ENCODE measurements around the gene ACVR1B. TPM values are rescaled to one million over a fixed set of nuclear protein-coding genes. Genes with fewer than 3 reads are reported as not detected.

The ACVR1B gene
- total and polyA plus RNA-seq, 2 of the 8 experiments (the other 6 are each of a cell fraction or from before 2014, with no cell fraction given) = 16.0 to 19.2 TPM

GRCh38 chr12:51907083-51907855, 44.2 kb upstream of the ACVR1B start, which contains the start of gene ACVRL1 (continued):
- TF ChIP-seq CHD7 (IDR thresholded peaks at IDR 0.05; ENCODE audit: insufficient replicate concordance, low read length) (no peak), SUZ12 (IDR thresholded peaks at IDR 0.05; ENCODE audit: low read length) (peak; percentile 64), RAD21 (IDR thresholded peaks at IDR 0.05 in 1 of 2, conservative IDR thresholded peaks at IDR 0.05 in 1 of 2; ENCODE audit: low read depth in 2 of 2, low read length in 2 of 2) (no peak), KDM4A (IDR thresholded peaks at IDR 0.05; ENCODE audit: low read depth, low read length, severe bottlenecking) (peak; percentile 39), EGR1 (IDR thresholded peaks at IDR 0.05; ENCODE audit: borderline replicate concordance, low read depth, low read length) (no peak), HDAC6 (IDR thresholded peaks at IDR 0.05; ENCODE audit: low read depth, low read length) (no peak), PHF8 (conservative IDR thresholded peaks at IDR 0.05; ENCODE audit: low read depth, low read length) (no peak), POLR2AphosphoS5 (IDR thresholded peaks at IDR 0.05; ENCODE audit: low read depth, low read length) (no peak), SRF (IDR thresholded peaks at IDR 0.05; ENCODE audit: low read depth, low read length) (no peak)
